DOHH2 (cell line): Measurements from ENCODE around the gene ABCF1.

Experiments used
- EZH2phosphoT487 ChIP-seq: fragments of 200-600 bp; sonication (generic); IDR thresholded peaks from 2 replicates; pipeline ENCODE4 v1.6.1; 2017; ENCODE audit warnings: borderline replicate concordance, mild to moderate bottlenecking, antibody characterized with exemption, low read length, moderate library complexity, mixed read lengths
- TF ChIP-seq, protein P1 (sequence below): fragments of 200-600 bp; sonication (generic); IDR thresholded peaks from one replicate; pipeline ENCODE4 v1.5.1; 2014; ENCODE audit warnings: antibody characterized with exemption, mild to moderate bottlenecking, low read depth, low read length; ENCODE audit not compliant: poor library complexity, severe bottlenecking

DNA sequence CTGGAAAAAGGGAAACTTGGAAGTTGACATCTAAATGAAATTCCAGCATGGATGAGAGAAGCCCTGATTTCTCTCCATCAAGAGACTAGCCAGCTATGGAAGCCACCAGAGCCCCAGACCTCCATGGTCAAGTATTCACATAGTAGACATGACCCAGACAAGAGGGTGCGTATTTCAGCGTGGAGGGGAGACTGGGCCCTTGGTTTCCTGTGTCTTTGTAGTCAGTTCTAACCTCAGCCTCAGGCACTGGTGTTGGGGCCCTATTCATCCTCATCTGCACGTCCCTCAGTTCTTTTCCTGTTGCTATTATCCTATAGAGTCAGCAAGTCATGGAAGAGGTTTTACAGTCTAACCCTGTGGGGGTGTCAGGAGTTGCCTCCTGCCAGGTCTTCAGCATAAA is 27.4 kb upstream of the ABCF1 start:
- TF ChIP-seq, protein P1, sequence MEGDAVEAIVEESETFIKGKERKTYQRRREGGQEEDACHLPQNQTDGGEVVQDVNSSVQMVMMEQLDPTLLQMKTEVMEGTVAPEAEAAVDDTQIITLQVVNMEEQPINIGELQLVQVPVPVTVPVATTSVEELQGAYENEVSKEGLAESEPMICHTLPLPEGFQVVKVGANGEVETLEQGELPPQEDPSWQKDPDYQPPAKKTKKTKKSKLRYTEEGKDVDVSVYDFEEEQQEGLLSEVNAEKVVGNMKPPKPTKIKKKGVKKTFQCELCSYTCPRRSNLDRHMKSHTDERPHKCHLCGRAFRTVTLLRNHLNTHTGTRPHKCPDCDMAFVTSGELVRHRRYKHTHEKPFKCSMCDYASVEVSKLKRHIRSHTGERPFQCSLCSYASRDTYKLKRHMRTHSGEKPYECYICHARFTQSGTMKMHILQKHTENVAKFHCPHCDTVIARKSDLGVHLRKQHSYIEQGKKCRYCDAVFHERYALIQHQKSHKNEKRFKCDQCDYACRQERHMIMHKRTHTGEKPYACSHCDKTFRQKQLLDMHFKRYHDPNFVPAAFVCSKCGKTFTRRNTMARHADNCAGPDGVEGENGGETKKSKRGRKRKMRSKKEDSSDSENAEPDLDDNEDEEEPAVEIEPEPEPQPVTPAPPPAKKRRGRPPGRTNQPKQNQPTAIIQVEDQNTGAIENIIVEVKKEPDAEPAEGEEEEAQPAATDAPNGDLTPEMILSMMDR: no peak
- TF ChIP-seq EZH2phosphoT487: no peak
